HCT116 (cell line): ENCODE results near the gene FAM76B. TPM values are rescaled to one million over a fixed set of nuclear protein-coding genes. Genes with fewer than 3 reads are reported as not detected.
A peak's percentile ranks its signal among the peaks of the same experiment; 100 is the strongest.

Experiments
- ATAC-seq: fragments of 200-7000 bp; cut with Tn5 transposase; 2 replicates; pipeline ENCODE4 v1.9.1; 2020; ENCODE audit warnings: mild to moderate bottlenecking, moderate library complexity
- BruUV-seq: library from RNA; stranded (reverse); fragments of 400-500 nt; replicated peaks from 2 replicates; lab custom pipeline; 2021; lab: Mats Ljungman, UMichigan
- CTCF ChIA-PET: fragments of 300-600 bp; sonication (Branson Sonifier 250); formaldehyde crosslinking; loops from one replicate; lab custom pipeline; 2021; ENCODE audit warnings: antibody characterized with exemption; lab: Charles Lee
- POLR2A ChIA-PET: fragments of 300-600, 350-600 bp; sonication (Branson Sonifier 250); formaldehyde crosslinking; loops from one replicate; lab custom pipeline; 2021; ENCODE audit warnings: antibody characterized with exemption; lab: Charles Lee
- RAD21 ChIA-PET, 2 experiments: fragments of 300-600 bp; sonication (Branson Sonifier 250); formaldehyde crosslinking; loops; one replicate each; lab custom pipeline; 2023; ENCODE audit warnings: low total read pairs in 2 of 2; ENCODE audit not compliant: uncharacterized antibody in 2 of 2, unreplicated experiment in 2 of 2, low non-redundant PET in 1 of 2; lab: Charles Lee
- DNase-seq: peaks from one replicate; pipeline ENCODE4 v3.0.0-alpha.2; 2010; ENCODE audit warnings: low read depth, low spot score
- H2AFZ ChIP-seq: fragments of 200-600 bp; shearing (Covaris generic), sonication (generic); 2 replicates; pipeline ENCODE4 v1.6.1; 2017; ENCODE audit warnings: low read depth, mixed run types, mixed read lengths, antibody characterized with exemption, low read length; ENCODE audit not compliant: poor library complexity, severe bottlenecking
- H3K27ac ChIP-seq: 2 replicates; pipeline ENCODE4 v1.5.1; 2012; ENCODE audit warnings: low read depth, low read length
- H3K27me3 ChIP-seq: fragments of 200-600 bp; sonication (generic); 2 replicates; pipeline ENCODE4 v1.6.1; 2016; ENCODE audit warnings: mixed run types, low read length, mixed read lengths; ENCODE audit not compliant: insufficient read depth
- H3K36me3 ChIP-seq, 2 experiments: fragments of 200-500 bp in 1 of 2; fragments of 200-600 bp in 1 of 2; sonication (Bioruptor generic) in 1 of 2; sonication (generic) in 1 of 2; 2 replicates each; pipeline versions ENCODE4 v1.5.1 to v1.6.1; 2014 to 2016; ENCODE audit warnings: low read length in 2 of 2, inconsistent platforms in 1 of 2, mixed read lengths in 1 of 2, mixed run types in 1 of 2; ENCODE audit not compliant: insufficient read depth in 2 of 2, control insufficient read depth in 1 of 2
- H3K4me1 ChIP-seq, 2 experiments: fragments of 200-600 bp in 1 of 2; sonication (generic) in 1 of 2; 2 replicates each; pipeline versions ENCODE4 v1.5.1 to v1.6.1; 2012 to 2017; ENCODE audit warnings: low read length in 2 of 2, inconsistent platforms in 1 of 2, mild to moderate bottlenecking in 1 of 2, mixed read lengths in 1 of 2, mixed run types in 1 of 2, moderate library complexity in 1 of 2; ENCODE audit not compliant: insufficient read depth in 2 of 2, control insufficient read depth in 1 of 2
- H3K4me2 ChIP-seq: fragments of 200-600 bp; sonication (generic); 2 replicates; pipeline ENCODE4 v1.6.1; 2017; ENCODE audit warnings: mixed run types, low read length, mixed read lengths
- H3K4me3 ChIP-seq, 2 experiments: fragments of 200-600 bp in 1 of 2; sonication (generic) in 1 of 2; replicated peaks in 1 of 2; 2 replicates each; pipeline ENCODE4 v1.5.1; 2011 to 2016; ENCODE audit warnings: low read length in 2 of 2, control low read depth in 1 of 2, low read depth in 1 of 2, mild to moderate bottlenecking in 1 of 2, mixed read lengths in 1 of 2, mixed run types in 1 of 2
- H3K79me2 ChIP-seq: fragments of 200-600 bp; sonication (generic); 2 replicates; pipeline ENCODE4 v1.6.1; 2017; ENCODE audit warnings: mild to moderate bottlenecking, mixed run types, low read length, moderate library complexity, mixed read lengths; ENCODE audit not compliant: insufficient read depth
- H3K9ac ChIP-seq: fragments of 200-600 bp; sonication (generic); 2 replicates; pipeline ENCODE4 v1.6.1; 2016; ENCODE audit warnings: low read length, mixed read lengths
- H3K9me2 ChIP-seq: fragments of 200-600 bp; sonication (generic), shearing (Covaris generic); 2 replicates; pipeline ENCODE4 v1.6.1; 2017; ENCODE audit warnings: mixed run types, mild to moderate bottlenecking, moderate library complexity; ENCODE audit not compliant: insufficient read depth
- H3K9me3 ChIP-seq, 2 experiments: fragments of 200-500 bp in 1 of 2; fragments of 200-600 bp in 1 of 2; sonication (Bioruptor generic) in 1 of 2; sonication (generic) in 1 of 2; 2 replicates each; pipeline ENCODE4 v1.6.1; 2014 to 2017; ENCODE audit warnings: low read length in 2 of 2, mixed read lengths in 2 of 2, inconsistent platforms in 1 of 2, low read depth in 1 of 2, mild to moderate bottlenecking in 1 of 2, mixed run types in 1 of 2, moderate library complexity in 1 of 2; ENCODE audit not compliant: control insufficient read depth in 1 of 2, insufficient read depth in 1 of 2
- H4K20me1 ChIP-seq: fragments of 200-600 bp; sonication (generic), shearing (Covaris generic); 2 replicates; pipeline ENCODE4 v1.6.1; 2017; ENCODE audit warnings: mixed run types, mild to moderate bottlenecking, moderate library complexity; ENCODE audit not compliant: insufficient read depth
- EGR1 ChIP-seq: IDR thresholded peaks from 2 replicates; pipeline ENCODE4 v1.6.1; 2012; ENCODE audit warnings: low read depth
- FOSL1 ChIP-seq: IDR thresholded peaks from 2 replicates; pipeline ENCODE4 v1.6.1; 2012; ENCODE audit warnings: low read depth
- JUND ChIP-seq: IDR thresholded peaks from 2 replicates; pipeline ENCODE4 v1.6.1; 2012
- POLR2A ChIP-seq: IDR thresholded peaks from 2 replicates; pipeline ENCODE4 v1.7.0; 2011; ENCODE audit warnings: borderline replicate concordance; ENCODE audit not compliant: insufficient read depth, insufficient read length; ENCODE audit errors: extremely low read depth
- RAD21 ChIP-seq: IDR thresholded peaks from 2 replicates; pipeline ENCODE4 v1.6.1; 2012; ENCODE audit warnings: low read depth, mild to moderate bottlenecking
- SIN3A ChIP-seq: IDR thresholded peaks from 2 replicates; pipeline ENCODE4 v1.6.1; 2012; ENCODE audit warnings: low read depth
- SP1 ChIP-seq: IDR thresholded peaks from 2 replicates; pipeline ENCODE4 v1.6.1; 2012; ENCODE audit warnings: low read depth
- SRF ChIP-seq: IDR thresholded peaks from 2 replicates; pipeline ENCODE4 v1.6.1; 2012; ENCODE audit warnings: low read depth
- ZNF274 ChIP-seq: fragments of 200-500 bp; sonication (Bioruptor generic); IDR thresholded peaks from 2 replicates; pipeline ENCODE4 v1.6.1; 2014; ENCODE audit warnings: mild to moderate bottlenecking, low read depth, low read length, inconsistent platforms
- intact Hi-C: fragments of 100-400 bp; cut with micrococcal nuclease; formaldehyde crosslinking; loops from 2 replicates; pipeline ENCODE4 v1.10.0; 2022
- total RNA-seq: library from RNA; stranded (reverse); gene quantifications from one replicate; pipeline ENCODE4 v1.2.1, GENCODE V29; 2021; ENCODE audit not compliant: unreplicated experiment
- TF ChIP-seq, protein P1 (sequence below), 3 experiments: fragments of 200-600 bp in 1 of 3; sonication (generic) in 1 of 3; IDR thresholded peaks in 2 of 3; conservative IDR thresholded peaks in 1 of 3; 2 replicates each; pipeline ENCODE4 v1.5.1; 2012 to 2017; ENCODE audit warnings: low read depth in 2 of 3, low read length in 2 of 3, antibody characterized with exemption in 1 of 3, borderline replicate concordance in 1 of 3, control low read depth in 1 of 3, mild to moderate bottlenecking in 1 of 3, mixed read lengths in 1 of 3, mixed run types in 1 of 3, moderate library complexity in 1 of 3; ENCODE audit not compliant: insufficient read depth in 1 of 3
- TF ChIP-seq, protein P2 (sequence below): IDR thresholded peaks from 2 replicates; pipeline ENCODE4 v1.6.1; 2012

The FAM76B gene
- total RNA-seq, 1 experiment from 2014 or later: 27.5 TPM

DNA sequence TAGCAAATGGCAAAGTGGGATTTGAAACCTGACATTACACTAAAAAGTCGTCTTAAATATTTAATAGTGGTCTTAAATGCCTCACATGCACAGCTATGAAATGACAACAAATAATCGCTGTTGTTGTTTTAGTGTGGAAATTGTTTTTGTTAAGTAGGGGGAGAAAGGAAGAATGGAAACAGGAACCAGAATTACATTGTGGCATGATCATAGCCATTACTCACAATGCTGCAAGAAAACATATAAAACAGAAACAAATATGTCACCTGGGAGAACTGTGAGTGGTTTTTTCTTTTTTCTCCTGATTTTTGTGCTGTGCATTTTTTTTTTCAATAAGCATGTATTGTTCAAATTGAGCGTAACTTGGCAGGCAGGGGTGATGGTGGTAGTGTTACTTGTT, 22.9 kb downstream of the FAM76B start (continued):
- TF ChIP-seq, protein P1, sequence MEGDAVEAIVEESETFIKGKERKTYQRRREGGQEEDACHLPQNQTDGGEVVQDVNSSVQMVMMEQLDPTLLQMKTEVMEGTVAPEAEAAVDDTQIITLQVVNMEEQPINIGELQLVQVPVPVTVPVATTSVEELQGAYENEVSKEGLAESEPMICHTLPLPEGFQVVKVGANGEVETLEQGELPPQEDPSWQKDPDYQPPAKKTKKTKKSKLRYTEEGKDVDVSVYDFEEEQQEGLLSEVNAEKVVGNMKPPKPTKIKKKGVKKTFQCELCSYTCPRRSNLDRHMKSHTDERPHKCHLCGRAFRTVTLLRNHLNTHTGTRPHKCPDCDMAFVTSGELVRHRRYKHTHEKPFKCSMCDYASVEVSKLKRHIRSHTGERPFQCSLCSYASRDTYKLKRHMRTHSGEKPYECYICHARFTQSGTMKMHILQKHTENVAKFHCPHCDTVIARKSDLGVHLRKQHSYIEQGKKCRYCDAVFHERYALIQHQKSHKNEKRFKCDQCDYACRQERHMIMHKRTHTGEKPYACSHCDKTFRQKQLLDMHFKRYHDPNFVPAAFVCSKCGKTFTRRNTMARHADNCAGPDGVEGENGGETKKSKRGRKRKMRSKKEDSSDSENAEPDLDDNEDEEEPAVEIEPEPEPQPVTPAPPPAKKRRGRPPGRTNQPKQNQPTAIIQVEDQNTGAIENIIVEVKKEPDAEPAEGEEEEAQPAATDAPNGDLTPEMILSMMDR (IDR thresholded peaks at IDR 0.05 in 2 of 3, conservative IDR thresholded peaks at IDR 0.05 in 1 of 3; ENCODE audit: borderline replicate concordance in 1 of 3, insufficient read depth in 1 of 3, low read depth in 2 of 3, low read length in 2 of 3): no peak
- no peak for TF ChIP-seq SIN3A
- TF ChIP-seq POLR2A: no peak
- no peak for TF ChIP-seq SRF
- no peak for TF ChIP-seq FOSL1
- TF ChIP-seq SP1: no peak
- TF ChIP-seq JUND: no peak
- no peak for TF ChIP-seq EGR1
- TF ChIP-seq, protein P2, sequence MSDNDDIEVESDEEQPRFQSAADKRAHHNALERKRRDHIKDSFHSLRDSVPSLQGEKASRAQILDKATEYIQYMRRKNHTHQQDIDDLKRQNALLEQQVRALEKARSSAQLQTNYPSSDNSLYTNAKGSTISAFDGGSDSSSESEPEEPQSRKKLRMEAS: no peak

DNA sequence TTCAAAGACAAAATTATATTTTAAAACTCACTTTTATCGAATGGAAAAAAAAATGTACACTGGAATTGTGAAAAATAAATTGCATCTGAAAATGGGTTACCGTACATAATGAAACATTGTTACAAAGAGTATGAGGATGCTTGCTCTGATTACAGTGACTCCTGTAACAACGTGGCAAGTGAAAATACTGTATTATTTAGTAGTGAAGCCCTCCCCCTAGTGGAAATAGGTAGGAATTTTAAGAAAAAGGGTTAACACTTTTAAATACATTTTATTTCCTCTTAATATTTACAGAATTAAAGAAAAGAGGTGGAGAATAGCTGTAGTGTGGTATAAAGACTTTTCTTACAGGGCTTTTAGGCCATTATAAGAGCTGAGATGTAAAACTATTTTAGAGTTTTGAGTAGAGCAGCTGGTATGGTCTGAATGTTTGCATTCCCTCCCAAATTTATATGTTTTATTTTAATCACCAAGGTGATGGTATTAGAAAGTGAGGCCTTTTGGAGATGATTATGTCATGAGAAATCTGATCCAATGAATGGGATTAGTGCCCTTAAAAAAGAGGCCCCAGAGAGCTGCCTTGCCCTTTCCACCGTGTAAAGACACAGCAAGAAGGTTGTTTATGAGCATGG, 25.2 kb downstream of the FAM76B start:
- Histone ChIP-seq H4K20me1 (no peaks in the 10 kb centered on the region), H3K27me3 (no peaks in the 10 kb centered on the region), H3K9me3 (no peaks in the 10 kb centered on the region), H3K9me2 (no peaks in the 10 kb centered on the region), H3K9ac (no peak overlapping the region), H2AFZ (no peak overlapping the region), H3K4me1 (no peaks in the 10 kb centered on the region), H3K79me2 (no peaks in the 10 kb centered on the region), H3K4me3 (no peak overlapping the region), H3K4me2 (no peak overlapping the region), H3K36me3 (no peaks in the 10 kb centered on the region), H3K27ac (no peak overlapping the region)
- BruUV-seq: no TSS peak
- ChIA-PET RAD21 (interaction anchor here in 1 of 2 experiments (1.4 kb wide), 1 partner anchor 610 kb away, joined by 4 read pairs; no protein-coding TSS in a partner anchor), CTCF (interaction anchor here (0.5 to 8.3 kb wide), 4 partner anchors 59 to 660 kb away, joined by 3 to 83 read pairs (median 6); no protein-coding TSS in a partner anchor), POLR2A (no interaction called here)
- DNase-seq: peak; percentile 27
- peak; percentile 72; the same call in 1 of the 2 replicates for ATAC-seq
- intact Hi-C loops: loop anchor here (1.0 to 10.0 kb wide), 4 partner anchors 612 to 1142 kb away; partner anchors contain the start of gene SRSF8
- no peak for TF ChIP-seq SP1
- peak; percentile 81 for TF ChIP-seq RAD21
- TF ChIP-seq ZNF274: no peak
- TF ChIP-seq, protein P1 (IDR thresholded peaks at IDR 0.05 in 2 of 3, conservative IDR thresholded peaks at IDR 0.05 in 1 of 3; ENCODE audit: borderline replicate concordance in 1 of 3, insufficient read depth in 1 of 3, low read depth in 2 of 3, low read length in 2 of 3): peak; percentile 42 to 79 (median 66); a peak in 5 of 6 replicates
